OCI-LY1 (cell line): Measurements from ENCODE around the gene MAPK8IP3.
"Not testable (repeated sequence)": the region's sequence is repeated elsewhere in the genome, so short reads cannot be mapped to it uniquely, and the experiment has no call there.

Experiments used
- H2AFZ ChIP-seq: fragments of 200-600 bp; sonication (generic), shearing (Covaris generic); 2 replicates; pipeline ENCODE4 v1.6.0; 2014; ENCODE audit warnings: antibody characterized with exemption, mild to moderate bottlenecking, low read length
- H3F3A ChIP-seq: fragments of 200-600 bp; sonication (generic), shearing (Covaris generic); 2 replicates; pipeline ENCODE4 v1.6.0; 2014; ENCODE audit warnings: mild to moderate bottlenecking, antibody characterized with exemption, low read length, moderate library complexity; ENCODE audit not compliant: insufficient read depth
- H3K27ac ChIP-seq: fragments of 200-600 bp; sonication (generic); 2 replicates; pipeline ENCODE4 v1.5.1; 2014; ENCODE audit warnings: low read length, mixed run types, mild to moderate bottlenecking, low read depth; ENCODE audit not compliant: poor library complexity, severe bottlenecking
- H3K27me3 ChIP-seq: fragments of 200-600 bp; sonication (generic); 2 replicates; pipeline ENCODE4 v1.6.0; 2014; ENCODE audit warnings: antibody characterized with exemption, mild to moderate bottlenecking, low read length, moderate library complexity; ENCODE audit not compliant: insufficient read depth
- H3K36me3 ChIP-seq: fragments of 200-600 bp; sonication (generic); 2 replicates; pipeline ENCODE4 v1.6.1; 2014; ENCODE audit warnings: mild to moderate bottlenecking, antibody characterized with exemption, low read length, moderate library complexity, mixed read lengths; ENCODE audit not compliant: insufficient read depth
- H3K4me1 ChIP-seq: fragments of 200-600 bp; sonication (generic); 2 replicates; pipeline ENCODE4 v1.5.1; 2014; ENCODE audit warnings: mild to moderate bottlenecking, low read length, moderate library complexity; ENCODE audit not compliant: insufficient read depth, severe bottlenecking
- H3K4me2 ChIP-seq: fragments of 200-600 bp; sonication (generic), shearing (Covaris generic); 2 replicates; pipeline ENCODE4 v1.6.1; 2014; ENCODE audit warnings: low read length
- H3K4me3 ChIP-seq: fragments of 200-600 bp; sonication (generic); 2 replicates; pipeline ENCODE4 v1.5.1; 2014; ENCODE audit warnings: low read length, low read depth, mild to moderate bottlenecking, mixed read lengths; ENCODE audit not compliant: poor library complexity, severe bottlenecking
- H3K79me2 ChIP-seq: fragments of 200-600 bp; shearing (Covaris generic); 2 replicates; pipeline ENCODE4 v1.6.1; 2016; ENCODE audit warnings: mixed run types, low read length, mixed read lengths; ENCODE audit not compliant: insufficient read depth
- H3K9ac ChIP-seq: fragments of 200-600 bp; sonication (generic), shearing (Covaris generic); 2 replicates; pipeline ENCODE4 v1.6.1; 2014; ENCODE audit warnings: mild to moderate bottlenecking, low read length, mixed read lengths
- H3K9me2 ChIP-seq: fragments of 200-600 bp; sonication (generic), shearing (Covaris generic); 2 replicates; pipeline ENCODE4 v1.6.1; 2014; ENCODE audit warnings: low read depth, mild to moderate bottlenecking, low read length, mixed read lengths
- H3K9me3 ChIP-seq: fragments of 200-600 bp; shearing (Covaris generic); 2 replicates; pipeline ENCODE4 v1.6.1; 2014; ENCODE audit warnings: low read length, mixed read lengths
- H4K20me1 ChIP-seq: fragments of 200-600 bp; sonication (generic), shearing (Covaris generic); 2 replicates; pipeline ENCODE4 v1.6.0; 2016; ENCODE audit warnings: mild to moderate bottlenecking, low read length; ENCODE audit not compliant: insufficient read depth
- CTCF ChIP-seq: fragments of 200-600 bp; sonication (generic), shearing (Covaris generic); IDR thresholded peaks from 2 replicates; pipeline ENCODE4 v1.5.1; 2017; ENCODE audit warnings: mild to moderate bottlenecking, antibody characterized with exemption, low read length, moderate library complexity, mixed read lengths
- EZH2 ChIP-seq: fragments of 200-600 bp; sonication (generic), shearing (Covaris generic); IDR thresholded peaks from 2 replicates; pipeline ENCODE4 v1.8.0; 2017; ENCODE audit warnings: borderline replicate concordance, mixed run types, mild to moderate bottlenecking, antibody characterized with exemption, low read length, moderate library complexity, mixed read lengths

The MAPK8IP3 gene

GRCh38 chr16:1793578-1794220 is 87.7 kb downstream of the MAPK8IP3 start, which contains the start of gene IGFALS:
TSS of gene IGFALS (minus strand) at chr16:1793705. CDS start at chr16:1793652, 53 bp downstream.
- Histone ChIP-seq H3K9me3 (peaks cover 3% of the 10 kb centered on the region; the same call in 1 of the 2 replicates), H3K9me2 (no peaks in the 10 kb centered on the region), H3K4me3 (no peak within 1 kb of the TSS), H3K9ac (no peak within 1 kb of the TSS), H3K79me2 (no peaks in the 10 kb centered on the region), H2AFZ (no peak within 1 kb of the TSS), H3K27ac (no peak within 1 kb of the TSS), H3K27me3 (no peaks in the 10 kb centered on the region), H3K4me2 (no peak within 1 kb of the TSS), H3K4me1 (no peaks in the 10 kb centered on the region), H4K20me1 (no peaks in the 10 kb centered on the region), H3K36me3 (peaks cover 9% of the 10 kb centered on the region), H3F3A (no peaks in the 10 kb centered on the region)
- TF ChIP-seq CTCF (no peak), EZH2 (no peak)

- H3K4me3 ChIP-seq: no peak overlapping the region
- H2AFZ ChIP-seq: no peak overlapping the region
- peaks cover 8% of the 10 kb centered on the region for H3K36me3 ChIP-seq
- H3K4me1 ChIP-seq: no peaks in the 10 kb centered on the region
- H3K9ac ChIP-seq: no peak overlapping the region
- peaks cover 3% of the 10 kb centered on the region; the same call in 1 of the 2 replicates for H3K9me3 ChIP-seq
- H3K79me2 ChIP-seq: no peaks in the 10 kb centered on the region
- H3F3A ChIP-seq: no peaks in the 10 kb centered on the region
- H3K27me3 ChIP-seq: no peaks in the 10 kb centered on the region
- H3K27ac ChIP-seq: no peak overlapping the region
- H4K20me1 ChIP-seq: no peaks in the 10 kb centered on the region
- H3K4me2 ChIP-seq: no peak overlapping the region
- TF ChIP-seq EZH2 (no peak), CTCF (no peak)
- no peaks in the 10 kb centered on the region for H3K9me2 ChIP-seq
Measured at GRCh38 chr16:1794221-1794871, 88.4 kb downstream of the MAPK8IP3 start.

- no peaks in the 10 kb centered on the region for H3F3A ChIP-seq
- no peaks in the 10 kb centered on the region for H3K4me1 ChIP-seq
- TF ChIP-seq EZH2 (no peak), CTCF (no peak)
- H4K20me1 ChIP-seq: no peaks in the 10 kb centered on the region
- no peak overlapping the region for H2AFZ ChIP-seq
- no peak overlapping the region for H3K4me3 ChIP-seq
- H3K9ac ChIP-seq: no peak overlapping the region
- H3K27me3 ChIP-seq: no peaks in the 10 kb centered on the region
- no peak overlapping the region for H3K27ac ChIP-seq
- no peaks in the 10 kb centered on the region for H3K9me2 ChIP-seq
- peaks cover 5% of the 10 kb centered on the region for H3K9me3 ChIP-seq
- peaks cover 7% of the 10 kb centered on the region for H3K36me3 ChIP-seq
- no peaks in the 10 kb centered on the region for H3K79me2 ChIP-seq
- H3K4me2 ChIP-seq: no peak overlapping the region
Measured at GRCh38 chr16:1794908-1795666, 89.1 kb downstream of the MAPK8IP3 start.

GRCh38 chr16:1799263-1799662 is 93.3 kb downstream of the MAPK8IP3 start:
- not testable (repeated sequence) for H2AFZ ChIP-seq, H3K79me2 ChIP-seq, H3K9ac ChIP-seq, H3K4me3 ChIP-seq, H3K9me3 ChIP-seq, H3K27me3 ChIP-seq, H3K9me2 ChIP-seq, H3K4me2 ChIP-seq, H4K20me1 ChIP-seq, H3K4me1 ChIP-seq, H3K36me3 ChIP-seq, H3K27ac ChIP-seq, H3F3A ChIP-seq
